Measurements from ENCODE around the gene MRPL42.
"Not testable (repeated sequence)": the region's sequence is repeated elsewhere in the genome, so short reads cannot be mapped to it uniquely, and the experiment has no call there.

Gene MRPL42
- total RNA-seq, result 52.3 to 85.3 (median 80.7) reads per million in 3 experiments

DNA sequence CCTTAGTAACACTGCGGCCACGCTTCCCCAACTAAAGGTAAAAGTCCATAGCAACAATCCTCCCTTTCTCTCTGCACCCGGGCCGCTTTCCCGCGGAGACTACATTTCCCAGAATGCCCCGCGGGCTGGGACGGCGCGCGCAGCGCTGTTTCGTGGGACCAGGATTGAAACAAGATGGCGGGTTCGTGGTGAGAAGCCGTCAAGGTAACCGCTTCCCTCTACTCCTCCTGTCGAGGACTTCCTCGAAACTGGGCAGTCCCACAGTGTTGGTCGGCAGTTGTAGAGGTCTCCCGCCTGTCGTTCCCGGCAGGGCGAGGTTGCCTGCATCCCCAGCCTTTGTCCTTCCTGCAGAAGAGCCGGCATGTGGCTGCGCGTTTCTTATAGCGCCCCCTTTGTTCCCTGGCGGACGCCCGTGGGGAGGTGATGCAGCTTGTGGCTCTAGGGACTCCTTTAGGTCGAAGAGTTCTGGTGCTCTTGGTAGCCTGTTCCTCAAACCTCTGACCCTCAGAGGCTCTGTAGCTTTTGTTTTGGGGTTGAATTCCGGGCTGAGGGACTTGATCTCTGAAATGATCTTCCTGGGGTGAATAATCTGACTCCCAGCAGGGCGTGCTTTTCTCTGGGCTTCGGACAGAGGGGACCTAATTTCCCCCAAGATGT lies at the start of gene MRPL42:
TSS of gene MRPL42 (plus strand) at position 164 of the 657 bp plus-strand sequence. CDS start 1,772 bp downstream, outside the sequence.
- peak; percentile 90 for DNase-seq

DNA sequence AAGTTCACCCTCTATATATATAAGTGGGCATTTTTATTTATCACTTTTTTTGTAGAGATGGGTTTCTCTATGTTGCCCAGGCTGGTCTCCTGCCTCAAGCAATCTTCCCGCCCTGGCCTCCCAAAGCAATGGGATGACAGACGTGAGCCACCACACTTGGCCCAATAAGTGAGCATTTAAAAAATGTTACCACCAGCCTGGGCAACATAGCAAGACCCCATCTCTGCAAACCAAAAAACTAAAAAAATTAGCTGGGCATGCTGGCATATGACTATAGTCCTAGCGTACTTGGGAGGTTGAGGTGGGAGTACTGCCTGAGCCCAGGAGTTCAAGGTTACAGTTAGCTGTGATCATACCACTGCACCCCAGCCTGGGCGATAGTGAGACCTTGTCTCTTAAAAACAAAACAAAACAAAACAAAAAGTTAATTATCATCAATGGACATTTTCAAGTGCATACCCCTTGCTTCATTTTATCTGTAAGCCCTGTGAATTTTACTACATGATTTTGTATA lies 49.3 kb upstream of the MRPL42 start:
- no peak for DNase-seq

DNA sequence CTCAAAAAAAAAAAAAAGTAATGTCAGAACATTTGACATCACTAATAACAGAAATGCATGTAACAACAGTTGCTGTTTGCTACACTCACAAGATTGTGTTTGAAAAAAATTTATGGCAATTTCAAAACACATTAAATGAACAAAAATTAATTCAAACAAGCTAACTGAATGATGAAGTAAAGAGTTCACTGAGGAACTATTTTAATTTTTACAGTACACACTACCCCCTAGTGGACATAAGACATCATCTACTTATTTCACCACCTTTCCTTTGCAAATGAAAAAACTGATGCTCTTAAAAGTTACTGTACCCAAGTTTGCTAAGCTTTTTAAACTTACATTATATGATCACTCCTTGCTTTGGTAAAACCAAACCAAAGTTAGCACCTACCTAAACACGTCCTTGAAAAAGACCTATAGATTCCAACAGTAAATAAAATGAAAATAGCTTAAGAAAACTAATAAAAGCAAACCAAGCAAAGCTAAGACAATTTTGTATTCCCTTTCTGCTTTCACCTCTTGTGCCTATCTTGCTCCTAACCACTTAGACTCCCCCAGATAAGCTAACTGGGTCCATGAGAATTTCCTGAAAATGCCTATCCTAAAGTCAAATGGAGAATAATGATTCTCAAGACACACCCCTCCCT lies 47.8 kb upstream of the MRPL42 start:
- peak; percentile 43 for DNase-seq

DNA sequence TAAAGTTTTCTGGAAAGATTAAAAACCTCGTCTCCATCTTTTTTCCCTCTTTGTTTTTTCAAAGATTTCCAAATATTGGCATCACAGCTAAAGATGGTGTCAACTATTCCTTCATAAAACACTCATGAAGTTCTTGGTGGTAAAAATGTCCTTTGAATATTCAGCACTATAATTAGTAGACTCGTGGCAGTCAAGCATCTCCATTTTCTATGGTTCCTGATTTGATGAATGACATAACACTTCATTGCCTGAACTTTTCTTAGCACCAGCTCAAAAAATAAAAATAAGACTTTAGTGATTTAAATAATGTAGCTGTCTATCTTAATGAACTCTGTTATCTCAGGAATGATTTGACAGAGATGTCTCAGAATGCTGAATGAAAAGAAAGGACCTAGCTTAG lies 45.3 kb upstream of the MRPL42 start:
- no peak for DNase-seq

DNA sequence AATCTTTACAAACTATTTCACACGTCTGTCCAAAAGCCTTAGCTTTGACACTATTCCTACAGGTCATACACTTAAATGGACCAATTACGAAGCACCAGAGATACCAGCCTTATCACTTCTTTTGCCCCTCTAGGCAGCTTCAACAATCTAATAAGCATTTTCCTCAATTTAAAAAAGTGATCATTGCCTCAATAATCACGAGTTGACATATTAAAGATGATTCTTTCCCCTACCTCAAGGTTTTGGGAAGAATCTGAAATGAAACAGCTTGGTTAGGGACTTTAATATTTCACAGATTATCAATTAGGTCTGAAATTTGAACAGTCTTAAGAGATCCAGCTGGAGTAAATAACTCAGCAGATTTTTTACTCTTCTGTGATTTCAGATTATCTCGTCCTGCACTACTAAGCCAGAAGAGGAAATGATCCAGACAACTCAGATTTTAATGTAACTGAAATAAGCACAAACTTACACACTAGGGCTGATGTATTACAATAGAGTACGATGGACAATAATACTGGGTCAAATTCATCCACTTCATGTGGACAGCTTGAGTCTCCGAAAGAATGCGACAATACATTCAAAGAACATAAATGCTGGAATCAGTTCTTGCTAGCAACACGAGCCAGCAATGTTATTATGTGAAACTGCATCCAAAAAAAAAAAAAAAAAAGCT lies 41.4 kb upstream of the MRPL42 start:
- no peak for DNase-seq

DNA sequence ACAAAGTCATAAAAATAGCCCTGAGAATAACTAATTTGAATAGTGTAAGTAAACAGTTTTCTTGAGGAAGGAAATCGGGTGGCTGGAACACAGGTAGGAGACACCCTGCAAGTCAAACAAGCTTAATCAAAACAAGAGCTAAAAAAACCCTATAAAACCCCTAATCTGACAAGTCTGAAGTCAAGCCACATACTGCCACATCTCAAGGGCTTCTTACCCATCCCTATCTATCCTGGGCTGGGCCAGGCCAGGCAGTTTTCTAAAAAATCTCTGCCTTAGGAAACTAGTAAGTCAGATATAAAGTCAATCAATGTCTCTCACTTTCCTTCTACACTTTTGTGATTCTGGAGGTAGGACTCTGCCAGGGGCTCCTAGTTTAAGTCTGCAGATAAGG lies 40.9 kb upstream of the MRPL42 start:
- no peak for DNase-seq

DNA sequence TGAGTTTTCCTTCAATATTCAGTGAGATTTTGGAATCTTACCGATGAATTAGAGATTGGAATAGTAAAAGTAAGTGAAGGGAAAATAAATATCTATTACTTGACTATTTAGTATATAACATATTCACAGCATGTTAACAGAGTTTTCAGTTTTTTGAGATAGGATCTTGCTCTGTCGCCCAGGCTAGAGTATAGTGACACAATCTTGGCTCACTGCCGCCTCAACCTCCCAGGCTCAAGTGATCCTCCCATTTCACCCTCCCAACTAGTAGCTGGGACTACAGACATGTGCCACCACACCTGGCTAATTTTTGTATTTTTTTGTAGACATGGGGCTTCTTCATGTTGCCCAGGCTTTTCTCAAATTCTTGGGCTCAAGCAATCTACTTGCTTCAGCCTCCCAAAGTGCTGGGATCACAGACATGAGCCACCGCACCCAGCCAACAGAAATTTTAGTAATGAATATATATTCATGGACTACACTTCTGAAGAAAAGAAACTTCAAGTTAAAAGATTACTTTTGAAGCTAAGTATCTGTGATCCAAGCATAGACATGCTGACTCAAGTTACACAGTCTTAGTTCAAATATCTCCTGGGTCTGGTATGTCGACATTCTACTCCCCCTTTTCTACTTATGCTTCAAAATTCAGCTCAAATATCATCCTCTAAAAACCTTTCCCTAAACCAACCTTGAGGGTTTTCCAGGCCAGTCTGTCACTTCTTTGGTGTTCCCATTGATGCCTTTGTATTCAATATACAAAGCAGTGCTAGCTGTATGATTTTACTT lies 39.3 kb upstream of the MRPL42 start:
- no peak for DNase-seq

DNA sequence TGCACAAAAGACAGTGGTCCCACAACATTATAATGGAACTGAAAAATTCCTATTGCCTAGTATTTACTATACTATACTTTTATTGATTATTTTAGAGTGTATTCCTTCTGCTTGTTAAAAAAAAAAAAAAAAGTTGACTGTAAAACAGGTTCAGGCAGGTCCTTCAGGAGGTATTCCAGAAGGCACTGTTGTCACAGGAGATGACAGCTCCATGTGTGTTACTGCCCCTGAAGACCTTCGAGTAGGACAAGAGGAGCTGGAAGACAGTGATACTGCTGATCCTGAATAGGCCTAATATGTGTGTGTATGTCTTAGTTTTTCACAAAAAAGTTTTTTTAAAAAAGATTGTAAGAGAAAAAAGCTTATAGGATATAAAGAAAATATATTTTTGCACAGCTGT lies 37.9 kb upstream of the MRPL42 start:
- no peak for DNase-seq

DNA sequence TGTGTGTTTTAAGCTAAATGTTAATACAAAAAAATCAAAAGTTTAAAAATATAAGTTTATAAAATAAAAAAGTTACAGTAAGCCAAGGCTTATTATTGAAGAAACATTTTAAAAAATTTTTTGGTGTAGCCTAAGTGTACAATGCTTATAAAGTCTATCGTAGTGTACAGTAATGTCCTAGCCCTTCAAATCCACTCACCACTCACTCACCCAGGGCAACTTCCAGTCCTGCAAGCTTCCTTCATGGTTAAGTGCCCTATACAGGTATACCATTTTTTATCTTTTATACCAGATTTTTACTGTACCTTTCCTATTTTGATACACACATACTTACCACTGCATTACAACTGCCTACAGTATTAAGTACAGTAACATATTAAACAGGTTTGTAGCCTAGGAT lies 37.5 kb upstream of the MRPL42 start:
- DNase-seq, result no peak

DNA sequence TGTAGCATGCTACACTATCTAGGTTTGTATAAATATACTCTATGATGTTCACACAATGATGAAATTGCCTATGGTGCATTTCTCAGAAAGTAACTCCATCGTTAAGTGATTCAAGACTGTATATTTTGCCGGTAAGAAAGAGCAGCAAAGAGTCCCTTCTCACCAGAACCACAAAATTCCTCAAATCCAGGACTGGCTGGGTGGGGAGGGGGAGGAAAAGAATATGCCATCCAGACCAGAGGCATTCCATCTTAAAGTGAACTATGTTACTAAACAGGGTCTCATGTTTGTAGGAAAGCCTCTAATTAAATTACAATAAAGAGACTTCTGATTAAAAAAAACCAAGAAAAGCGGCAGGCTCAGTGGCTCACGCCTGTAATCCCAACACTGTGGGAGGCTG lies 37.0 kb upstream of the MRPL42 start:
- DNase-seq, result no peak

DNA sequence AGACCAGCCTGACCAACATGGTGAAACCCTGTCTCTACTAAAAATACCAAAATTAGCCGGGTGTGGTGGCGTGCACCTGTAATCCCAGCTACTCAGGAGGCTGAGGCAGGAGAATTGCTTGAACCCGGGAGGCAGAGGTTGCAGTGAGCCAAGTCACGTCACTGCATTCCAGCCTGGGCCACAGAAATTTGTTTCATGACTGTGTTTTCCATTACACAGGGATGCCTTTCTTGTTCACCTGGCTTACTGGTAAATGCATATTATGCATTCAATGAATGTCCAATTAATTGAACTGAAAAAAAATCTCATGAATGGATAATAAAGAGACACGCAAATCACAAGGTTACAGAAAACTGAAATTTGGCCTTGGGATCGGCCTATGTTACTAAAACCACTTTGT lies 35.3 kb upstream of the MRPL42 start:
- DNase-seq, result not testable (repeated sequence)

DNA sequence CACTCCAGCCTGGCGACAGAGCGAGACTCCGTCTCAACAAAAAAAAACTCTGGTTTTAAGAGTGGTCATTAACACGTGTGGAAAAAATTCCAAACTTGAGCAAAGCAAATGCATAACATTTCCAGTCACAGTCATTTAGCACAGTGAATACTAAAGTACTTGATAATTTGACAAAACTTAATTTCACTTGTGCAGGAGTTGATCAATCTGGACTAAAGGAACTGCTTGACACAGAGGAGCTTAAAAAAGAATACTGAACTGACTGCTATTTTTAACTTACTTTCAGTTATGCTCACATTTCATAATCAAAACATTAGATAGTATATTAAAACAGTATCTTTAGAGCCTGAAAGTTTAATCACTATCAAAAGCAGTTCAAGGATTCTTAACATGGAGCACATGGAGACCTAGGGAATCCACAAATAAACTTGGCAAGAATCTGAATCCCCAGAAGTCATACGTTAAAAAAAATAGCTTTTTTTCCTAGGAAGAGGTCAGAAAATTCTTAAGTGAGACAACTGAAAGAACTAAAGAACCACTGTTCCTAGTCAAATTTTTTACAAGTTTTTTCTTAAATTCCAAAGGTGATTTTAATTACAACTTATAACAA lies 33.0 kb upstream of the MRPL42 start:
- no peak for DNase-seq

DNA sequence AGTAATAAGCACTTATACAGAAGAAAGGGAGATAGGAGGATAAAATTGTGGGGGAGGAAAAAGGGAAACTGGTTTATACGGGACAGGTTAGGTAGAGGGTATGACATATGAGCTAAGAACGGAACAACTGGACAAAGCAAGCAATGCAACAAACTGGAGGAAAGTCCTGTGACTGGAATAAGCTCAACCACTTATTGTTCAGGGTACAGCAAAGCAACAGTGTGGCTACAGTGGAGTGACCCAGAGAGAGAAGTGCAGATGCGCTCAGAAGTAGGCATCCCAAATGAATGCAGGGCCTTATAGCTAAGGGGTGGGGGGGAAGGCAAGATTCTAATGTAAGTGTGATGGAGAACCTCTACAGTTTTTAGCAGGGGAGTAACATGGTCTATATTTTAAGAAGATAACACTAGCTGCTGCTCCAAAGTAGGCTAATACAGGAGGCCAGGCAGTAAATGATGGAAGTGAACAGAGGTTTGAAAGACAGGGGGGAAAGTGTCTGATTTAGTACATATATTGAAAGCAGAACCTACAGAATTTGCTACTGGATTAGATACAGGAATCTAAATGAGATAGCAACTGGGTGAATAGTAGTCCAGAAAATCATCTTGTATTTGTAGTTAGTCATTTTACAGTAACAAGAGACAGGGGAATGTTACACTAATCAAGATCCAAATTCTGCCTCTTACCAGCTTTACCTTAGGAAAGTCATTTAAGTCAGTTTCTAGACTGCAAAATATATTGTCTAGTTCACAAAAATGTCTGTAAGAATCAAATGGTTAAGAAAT lies 28.9 kb upstream of the MRPL42 start:
- DNase-seq, result no peak

DNA sequence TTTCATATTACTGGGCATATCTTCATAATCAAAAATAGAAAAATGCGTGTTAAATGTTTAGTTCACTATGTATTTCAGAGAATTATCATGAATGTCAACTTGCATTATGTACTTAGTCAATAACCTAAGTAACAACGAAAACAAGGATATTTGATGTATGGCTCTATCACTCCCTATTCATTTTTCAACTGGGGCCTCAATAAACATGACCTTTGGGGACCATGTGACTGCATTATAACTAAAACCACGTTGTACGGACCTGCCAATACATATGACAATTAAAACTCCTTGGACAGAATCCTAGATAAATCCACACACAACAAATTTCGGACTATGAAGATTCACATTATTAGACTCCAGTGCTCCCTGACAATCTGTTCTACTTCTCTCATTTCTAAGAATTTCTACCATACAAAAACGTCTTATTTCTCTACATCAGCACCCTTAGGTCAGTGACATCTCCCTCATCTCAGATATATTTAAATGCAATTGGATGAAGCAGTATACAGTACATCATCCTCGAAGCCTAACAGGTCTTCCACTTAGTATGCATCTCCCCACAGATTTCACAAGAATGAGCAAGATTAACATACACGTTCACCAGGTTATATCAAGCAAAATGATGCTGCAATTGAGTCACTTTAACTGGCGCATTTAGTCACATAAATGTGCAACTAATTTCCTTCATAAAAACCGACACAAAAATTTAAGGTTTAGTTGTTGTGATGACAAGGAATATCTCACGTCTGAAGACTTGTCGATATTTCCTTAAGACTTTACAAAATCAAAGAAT lies 27.1 kb upstream of the MRPL42 start:
- no peak for DNase-seq

DNA sequence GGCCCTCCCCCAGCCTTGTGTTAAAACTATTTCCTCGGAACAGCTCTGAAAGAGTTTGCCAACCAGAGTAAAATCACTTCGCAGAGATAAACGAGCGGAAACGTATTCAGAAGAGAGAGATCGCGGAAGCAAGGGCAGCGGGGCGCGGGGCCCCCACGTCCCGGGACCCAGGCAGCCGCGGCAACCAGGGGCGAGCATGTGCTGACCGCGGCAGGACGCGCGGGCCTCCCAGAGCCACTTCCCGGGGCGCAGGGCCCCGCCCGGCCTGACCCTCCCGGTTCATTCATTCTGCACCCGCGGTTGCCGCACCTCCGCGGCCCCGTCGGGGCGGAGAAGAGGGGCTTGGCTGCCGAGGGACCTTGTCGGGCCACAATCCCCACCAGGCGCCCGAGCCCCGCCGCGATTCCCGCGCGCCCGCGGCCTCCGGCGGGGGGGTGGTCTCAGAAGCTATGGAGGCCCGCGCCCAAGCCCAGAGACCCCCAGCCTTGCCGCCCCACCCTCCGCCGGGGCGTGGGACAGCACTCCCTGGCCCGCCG lies 26.2 kb upstream of the MRPL42 start:
- DNase-seq, result peak; percentile 47

DNA sequence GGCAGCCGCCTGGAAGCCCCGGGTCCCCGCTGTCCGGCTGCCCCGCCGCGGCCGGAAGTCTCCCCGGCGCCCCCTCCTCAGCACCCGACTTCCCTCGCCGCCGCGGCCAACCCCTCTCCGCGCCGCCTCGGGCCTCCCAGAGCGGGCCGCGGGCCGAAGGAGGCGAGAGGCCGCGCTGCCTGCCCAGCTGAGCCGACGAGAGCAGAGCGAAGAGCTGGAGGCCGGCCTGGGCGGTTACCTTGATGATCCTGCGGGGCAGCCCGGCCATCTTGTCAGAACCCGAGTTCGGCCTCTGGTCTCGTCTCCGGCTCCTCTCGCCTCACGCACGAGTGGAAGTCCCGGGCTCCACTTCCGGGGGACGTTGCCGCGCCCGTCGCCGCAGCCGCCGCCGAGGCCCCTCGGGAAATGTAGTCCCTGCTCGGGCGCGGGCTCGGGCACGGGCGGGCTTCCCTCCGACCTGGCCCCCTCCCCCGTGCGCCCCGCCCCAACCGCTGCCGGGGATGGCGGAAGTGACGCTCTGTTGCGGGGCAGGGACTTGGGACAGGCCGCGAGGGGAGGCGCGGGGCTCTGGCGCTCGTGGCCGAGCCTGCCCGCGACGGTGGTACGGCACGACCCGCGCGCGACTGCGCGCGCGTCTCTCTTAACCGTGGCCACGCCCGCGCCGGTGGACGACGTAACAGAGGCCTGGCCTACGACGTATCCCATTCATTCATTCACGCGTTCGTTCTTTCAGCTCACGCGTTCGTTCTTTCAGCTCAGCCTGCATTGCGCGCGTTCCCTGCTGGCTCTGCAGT lies 25.5 kb upstream of the MRPL42 start, which contains the start of gene UBE2N:
TSS of gene UBE2N (minus strand) at position 331 of the 794 bp plus-strand sequence. CDS start at position 268, 63 bp downstream.
- peak; percentile 96 for DNase-seq

DNA sequence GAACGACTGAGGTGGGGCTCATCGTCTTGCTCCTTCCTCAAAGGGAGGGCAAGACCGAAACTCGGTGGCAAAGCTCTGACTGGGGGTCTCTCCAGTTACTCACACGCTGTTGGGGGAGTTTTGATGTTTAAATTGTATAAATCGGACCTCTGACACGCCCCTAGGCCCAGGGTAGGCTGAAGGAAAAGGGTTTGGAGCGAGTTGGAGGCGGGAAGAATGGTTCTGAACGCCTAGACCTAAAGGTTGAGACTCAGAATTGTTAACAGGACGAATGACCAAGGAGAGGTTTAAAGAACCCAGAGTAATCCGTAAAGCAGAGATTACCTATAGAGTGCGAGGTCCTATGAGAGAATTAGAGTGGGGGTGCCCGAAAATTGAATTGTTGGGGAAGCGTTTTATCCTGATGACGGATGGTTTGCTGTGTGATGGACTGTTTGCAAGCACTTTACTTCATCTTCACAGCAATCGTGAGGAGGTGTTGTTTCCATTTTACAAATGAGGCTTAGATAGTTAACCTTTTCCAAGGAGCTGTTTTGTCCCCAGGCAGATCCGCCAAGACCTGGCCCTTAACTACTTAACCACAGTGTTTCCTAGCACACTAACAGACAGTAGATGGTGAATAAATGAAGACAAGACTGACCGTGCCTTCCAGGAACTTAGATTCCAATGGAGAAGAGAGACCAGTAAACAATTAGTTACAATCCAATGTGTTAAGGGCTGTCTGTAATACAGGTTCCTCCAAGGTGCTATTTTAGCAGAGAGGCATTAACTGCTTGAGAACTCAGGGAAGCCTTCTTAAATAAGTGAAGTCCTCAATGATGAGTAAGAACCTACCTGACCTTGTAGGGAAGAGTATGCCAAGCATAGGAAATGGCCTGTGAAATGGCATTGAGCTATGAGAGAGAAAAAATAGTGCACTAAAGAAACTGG lies 24.6 kb upstream of the MRPL42 start:
- no peak for DNase-seq

DNA sequence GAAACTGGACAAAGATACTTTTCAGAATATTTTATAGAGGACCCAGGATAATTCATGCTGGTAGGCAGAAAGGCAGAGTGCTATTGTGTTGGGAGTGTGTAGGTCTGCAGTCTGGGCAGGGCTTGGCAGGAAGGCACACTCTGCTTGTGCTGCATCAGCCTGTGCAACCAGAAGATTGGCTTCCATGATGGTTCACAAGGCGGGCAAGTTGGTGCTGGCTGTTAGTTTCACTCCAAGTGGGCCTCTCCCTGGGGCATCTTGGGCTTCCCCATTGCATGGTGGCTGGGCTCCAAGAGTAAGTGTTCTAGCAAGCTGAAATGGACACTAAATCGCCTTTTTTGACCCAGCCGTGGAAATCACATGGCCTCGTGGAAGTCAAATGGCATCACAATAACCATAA lies 23.7 kb upstream of the MRPL42 start:
- no peak for DNase-seq
